ENCODE measurements around the gene PPP1R7. TPM values are rescaled to one million over a fixed set of nuclear protein-coding genes. Genes with fewer than 3 reads are reported as not detected.
"Not testable (repeated sequence)": the region's sequence is repeated elsewhere in the genome, so short reads cannot be mapped to it uniquely, and the experiment has no call there.

The PPP1R7 gene
- total and polyA plus RNA-seq, 2 experiments from 2014 or later, result 44.0 to 98.4 TPM

DNA sequence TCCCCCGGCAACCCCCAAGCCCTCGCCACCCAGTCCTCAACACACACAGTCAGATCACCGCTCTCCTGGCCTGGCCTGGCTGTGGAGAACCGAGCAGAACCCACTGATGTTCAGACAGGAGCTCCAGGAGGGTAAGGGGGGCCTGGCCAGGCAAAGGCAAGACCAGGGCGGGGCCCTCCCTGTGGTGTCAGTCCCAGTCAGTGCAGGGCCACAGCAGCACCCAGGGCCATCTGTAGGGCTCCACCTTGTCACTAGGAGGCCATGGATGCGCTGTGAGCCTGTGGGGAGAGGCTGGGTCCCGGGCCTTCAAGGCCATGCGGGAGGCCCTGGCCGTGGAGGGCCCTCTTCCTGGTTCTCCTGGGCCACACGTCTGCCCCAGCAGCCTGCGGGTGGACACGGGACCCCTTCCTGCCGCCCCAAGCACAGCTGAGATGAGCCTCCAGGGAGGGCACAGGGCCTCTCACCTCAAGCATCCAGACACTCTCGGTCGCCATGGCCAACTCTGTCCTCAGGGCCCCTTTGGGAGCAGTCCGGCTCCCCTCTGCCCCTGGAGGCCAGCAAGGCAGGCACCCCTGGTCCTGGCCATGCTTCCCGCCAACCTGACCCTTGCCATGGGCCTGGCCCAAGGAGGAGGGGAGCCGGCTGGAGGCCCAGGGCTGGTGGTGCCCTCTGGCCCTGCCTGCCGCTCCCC, 40.2 kb downstream of the PPP1R7 start:
- TF ChIP-seq, protein P1, sequence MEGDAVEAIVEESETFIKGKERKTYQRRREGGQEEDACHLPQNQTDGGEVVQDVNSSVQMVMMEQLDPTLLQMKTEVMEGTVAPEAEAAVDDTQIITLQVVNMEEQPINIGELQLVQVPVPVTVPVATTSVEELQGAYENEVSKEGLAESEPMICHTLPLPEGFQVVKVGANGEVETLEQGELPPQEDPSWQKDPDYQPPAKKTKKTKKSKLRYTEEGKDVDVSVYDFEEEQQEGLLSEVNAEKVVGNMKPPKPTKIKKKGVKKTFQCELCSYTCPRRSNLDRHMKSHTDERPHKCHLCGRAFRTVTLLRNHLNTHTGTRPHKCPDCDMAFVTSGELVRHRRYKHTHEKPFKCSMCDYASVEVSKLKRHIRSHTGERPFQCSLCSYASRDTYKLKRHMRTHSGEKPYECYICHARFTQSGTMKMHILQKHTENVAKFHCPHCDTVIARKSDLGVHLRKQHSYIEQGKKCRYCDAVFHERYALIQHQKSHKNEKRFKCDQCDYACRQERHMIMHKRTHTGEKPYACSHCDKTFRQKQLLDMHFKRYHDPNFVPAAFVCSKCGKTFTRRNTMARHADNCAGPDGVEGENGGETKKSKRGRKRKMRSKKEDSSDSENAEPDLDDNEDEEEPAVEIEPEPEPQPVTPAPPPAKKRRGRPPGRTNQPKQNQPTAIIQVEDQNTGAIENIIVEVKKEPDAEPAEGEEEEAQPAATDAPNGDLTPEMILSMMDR (IDR thresholded peaks at IDR 0.05; ENCODE audit: low read depth, low read length), result no peak
- Histone ChIP-seq H3K4me1 (ENCODE audit: low read depth) (no peaks in the 10 kb centered on the region), H3K4me3 (no peak overlapping the region), H3K27me3 (no peaks in the 10 kb centered on the region), H3K9me3 (ENCODE audit: low read depth) (no peaks in the 10 kb centered on the region), H3K27ac (no peak overlapping the region), H3K36me3 (no peaks in the 10 kb centered on the region)
- no peak for DNase-seq (ENCODE audit: low read depth in 1 of 2, low spot score in 1 of 2)

DNA sequence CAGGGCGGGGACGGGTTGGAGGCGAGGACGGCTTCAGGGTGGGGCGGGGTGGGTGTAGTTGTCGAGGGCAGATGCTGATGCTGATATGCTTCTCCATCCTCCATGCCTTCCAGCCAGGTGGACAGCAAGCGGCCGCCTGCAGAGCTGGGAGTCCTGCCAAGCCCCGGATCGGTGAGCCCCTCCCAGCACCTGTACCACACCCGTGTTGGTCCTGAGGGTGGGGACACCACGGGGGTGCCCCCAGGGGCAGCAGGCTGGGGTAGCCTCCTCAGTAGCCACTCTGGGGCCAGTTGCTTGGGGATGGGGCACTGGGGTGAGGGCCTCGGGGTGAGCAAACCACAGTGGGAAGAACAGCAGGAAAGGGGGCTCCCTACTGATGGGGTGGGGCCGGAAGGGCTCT, 40.8 kb downstream of the PPP1R7 start:
- no peak overlapping the region for H3K4me3 ChIP-seq
- no peak for DNase-seq (ENCODE audit: low read depth in 1 of 2, low spot score in 1 of 2)
- no peaks in the 10 kb centered on the region for H3K9me3 ChIP-seq (ENCODE audit: low read depth)
- H3K27ac ChIP-seq, result no peak overlapping the region
- H3K27me3 ChIP-seq, result no peaks in the 10 kb centered on the region
- no peaks in the 10 kb centered on the region for H3K36me3 ChIP-seq
- TF ChIP-seq, protein P1 (IDR thresholded peaks at IDR 0.05; ENCODE audit: low read depth, low read length), result no peak
- no peaks in the 10 kb centered on the region for H3K4me1 ChIP-seq (ENCODE audit: low read depth)

DNA sequence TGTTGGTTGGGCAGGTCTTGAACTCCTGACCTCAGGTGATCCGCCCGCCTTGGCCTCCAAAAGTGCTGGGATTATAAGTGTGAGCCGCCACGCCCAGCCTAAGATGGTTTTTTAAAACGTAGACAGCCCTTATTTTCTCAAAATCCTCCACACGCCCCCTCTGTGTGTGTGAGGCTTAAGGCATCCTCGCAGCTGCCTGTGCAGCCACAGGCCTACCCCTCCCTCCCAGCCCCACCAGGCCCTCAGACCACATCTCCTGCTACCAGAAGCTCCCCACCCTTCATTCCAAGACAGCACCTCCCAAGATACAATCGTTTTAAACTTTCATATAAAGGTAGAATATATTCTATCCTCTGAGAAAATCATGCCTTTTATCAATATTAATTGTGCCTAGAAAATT, 43.0 kb downstream of the PPP1R7 start:
- DNase-seq (ENCODE audit: low read depth in 1 of 2, low spot score in 1 of 2), result no peak
- Histone ChIP-seq H3K4me1 (ENCODE audit: low read depth) (no peaks in the 10 kb centered on the region), H3K4me3 (no peak overlapping the region), H3K36me3 (no peaks in the 10 kb centered on the region), H3K27ac (no peak overlapping the region), H3K27me3 (no peaks in the 10 kb centered on the region), H3K9me3 (ENCODE audit: low read depth) (no peaks in the 10 kb centered on the region)
- TF ChIP-seq, protein P1 (IDR thresholded peaks at IDR 0.05; ENCODE audit: low read depth, low read length), result no peak

DNA sequence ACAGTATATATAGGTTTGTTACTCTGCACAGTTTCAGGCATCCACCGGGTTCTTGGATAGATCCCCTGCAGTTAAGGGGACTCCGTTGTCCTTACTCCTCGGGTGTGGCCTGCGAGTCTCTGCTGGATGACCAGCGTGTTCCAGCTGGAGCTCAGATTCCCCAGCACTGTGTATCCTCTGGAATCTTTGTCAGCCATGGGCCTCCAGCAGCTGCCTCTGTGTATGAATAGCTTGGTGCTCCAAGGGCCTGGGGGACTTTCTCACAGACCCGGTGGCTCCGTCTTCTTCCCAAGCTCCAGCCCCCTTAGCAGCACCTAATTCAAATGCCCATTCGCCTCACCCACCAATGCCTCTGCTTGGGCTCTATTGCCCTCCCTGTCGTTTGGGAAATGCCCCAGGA, 44.5 kb downstream of the PPP1R7 start:
- H3K9me3 ChIP-seq (ENCODE audit: low read depth), result no peaks in the 10 kb centered on the region
- TF ChIP-seq, protein P1 (IDR thresholded peaks at IDR 0.05; ENCODE audit: low read depth, low read length), result no peak
- DNase-seq (ENCODE audit: low read depth in 1 of 2, low spot score in 1 of 2), result no peak
- no peaks in the 10 kb centered on the region for H3K27me3 ChIP-seq
- no peaks in the 10 kb centered on the region for H3K4me1 ChIP-seq (ENCODE audit: low read depth)
- H3K27ac ChIP-seq, result no peak overlapping the region
- no peak overlapping the region for H3K4me3 ChIP-seq
- H3K36me3 ChIP-seq, result no peaks in the 10 kb centered on the region

DNA sequence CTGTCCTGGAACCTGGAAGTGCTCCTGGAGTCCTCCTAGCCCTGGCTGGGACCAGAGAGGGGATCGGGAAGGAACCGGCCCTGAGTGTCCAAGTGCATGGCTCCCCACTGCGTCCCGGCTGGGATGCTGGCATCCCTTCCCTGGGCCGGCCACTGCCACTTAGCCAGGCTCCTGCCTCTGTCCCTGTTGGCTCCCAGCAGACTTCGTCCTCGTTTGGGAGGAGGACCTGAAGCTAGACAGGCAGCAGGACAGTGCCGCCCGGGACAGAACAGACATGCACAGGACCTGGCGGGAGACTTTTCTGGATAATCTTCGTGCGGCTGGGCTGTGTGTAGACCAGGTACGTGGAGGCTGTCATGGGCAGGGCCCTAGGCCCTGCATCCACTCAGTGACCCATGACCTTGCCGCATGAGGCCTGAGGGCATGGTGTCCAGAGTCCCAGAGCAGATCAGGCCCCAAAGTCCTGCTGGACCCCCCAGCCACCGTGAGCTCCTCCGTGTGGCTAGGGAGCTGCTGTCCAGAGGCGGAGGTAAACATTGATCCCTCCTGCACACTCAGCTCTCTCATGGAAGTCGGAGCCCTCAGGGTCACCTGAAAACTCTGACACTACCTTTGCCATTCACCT, 45.4 kb downstream of the PPP1R7 start:
- Histone ChIP-seq H3K27ac (no peak overlapping the region), H3K9me3 (ENCODE audit: low read depth) (no peaks in the 10 kb centered on the region), H3K27me3 (no peaks in the 10 kb centered on the region), H3K4me1 (ENCODE audit: low read depth) (no peaks in the 10 kb centered on the region), H3K4me3 (no peak overlapping the region), H3K36me3 (no peaks in the 10 kb centered on the region)
- TF ChIP-seq, protein P1 (IDR thresholded peaks at IDR 0.05; ENCODE audit: low read depth, low read length), result no peak
- DNase-seq (ENCODE audit: low read depth in 1 of 2, low spot score in 1 of 2), result no peak

DNA sequence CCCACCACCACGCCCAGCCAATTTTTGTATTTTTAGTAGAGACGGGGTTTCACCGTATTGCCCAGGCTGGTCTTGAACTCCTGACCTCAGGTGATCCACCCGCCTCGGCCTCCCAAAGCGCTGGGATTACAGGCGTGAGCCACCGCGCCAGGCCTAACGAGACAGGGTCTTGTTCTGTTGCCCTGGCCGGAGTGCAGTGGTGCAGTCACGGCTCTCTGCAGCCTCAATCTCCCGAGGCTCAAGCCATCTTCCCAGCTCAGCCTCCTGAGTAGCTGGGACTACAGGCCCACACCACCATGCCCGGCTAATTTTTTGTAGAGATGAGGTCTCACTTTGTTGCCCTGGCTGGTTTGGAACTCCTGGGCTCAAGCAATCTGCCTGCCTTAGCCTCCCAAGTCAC, 47.0 kb downstream of the PPP1R7 start:
- not testable (repeated sequence) for H3K4me1 ChIP-seq (ENCODE audit: low read depth); H3K36me3 ChIP-seq; H3K4me3 ChIP-seq; DNase-seq (ENCODE audit: low read depth in 1 of 2, low spot score in 1 of 2); H3K9me3 ChIP-seq (ENCODE audit: low read depth); H3K27ac ChIP-seq; H3K27me3 ChIP-seq

Measured in cardiac muscle cell (in vitro differentiated cells and primary cell).